GM23338 (cell line): ENCODE measurements around the gene CDK4.

Experiments
- CREB1 ChIP-seq: fragments of 250-450 bp; sonication (Bioruptor Pico); IDR thresholded peaks from 2 replicates; pipeline ENCODE4 v1.5.0; 2020; ENCODE audit warnings: low read depth, mild to moderate bottlenecking, moderate library complexity
- CTCF ChIP-seq, 2 experiments: fragments of 200-600 bp in 1 of 2; sonication (generic) in 1 of 2; conservative IDR thresholded peaks; 2 replicates each; pipeline versions ENCODE4 v1.5.1 to v1.6.1; 2016 to 2017; ENCODE audit warnings: antibody characterized with exemption in 2 of 2, low read depth in 2 of 2, mild to moderate bottlenecking in 2 of 2, moderate library complexity in 1 of 2
- ETS1 ChIP-seq: IDR thresholded peaks from 2 replicates; pipeline ENCODE4 v1.6.1; 2016; ENCODE audit warnings: antibody characterized with exemption
- EZH2 ChIP-seq: fragments of 200-600 bp; sonication (generic); IDR thresholded peaks from one replicate; pipeline ENCODE4 v1.8.0; 2017; ENCODE audit warnings: antibody characterized with exemption, mild to moderate bottlenecking, low read depth; ENCODE audit not compliant: unreplicated experiment
- EZH2phosphoT487 ChIP-seq: fragments of 200-600 bp; sonication (generic); IDR thresholded peaks from one replicate; pipeline ENCODE4 v1.8.1; 2018; ENCODE audit warnings: antibody characterized with exemption; ENCODE audit not compliant: unreplicated experiment
- JUNB ChIP-seq: IDR thresholded peaks from one replicate; pipeline ENCODE4 v1.6.1; 2016; ENCODE audit warnings: antibody characterized with exemption; ENCODE audit not compliant: unreplicated experiment
- POLR2AphosphoS5 ChIP-seq: IDR thresholded peaks from 2 replicates; pipeline ENCODE4 v1.6.1; 2016; ENCODE audit warnings: antibody characterized with exemption, low read depth
- ZNF114 ChIP-seq: fragments of 250-450 bp; sonication (Bioruptor Pico); IDR thresholded peaks from 2 replicates; pipeline ENCODE4 v1.5.0; 2020; ENCODE audit warnings: mild to moderate bottlenecking, moderate library complexity
- ZNF331 ChIP-seq: fragments of 250-450 bp; sonication (Bioruptor Pico); IDR thresholded peaks from 2 replicates; pipeline ENCODE4 v1.5.0; 2020; ENCODE audit warnings: low read depth, mild to moderate bottlenecking, moderate library complexity

GRCh38 chr12:57739387-57739786 is 12.7 kb downstream of the CDK4 start:
- TF ChIP-seq CTCF (conservative IDR thresholded peaks at IDR 0.05; ENCODE audit: low read depth in 2 of 2), result no peak
- no peak for TF ChIP-seq ETS1
- no peak for TF ChIP-seq POLR2AphosphoS5
- no peak for TF ChIP-seq EZH2
- TF ChIP-seq ZNF114, result no peak
- TF ChIP-seq EZH2phosphoT487, result no peak
- TF ChIP-seq ZNF331 (CRISPR knock-in tag), result no peak
- no peak for TF ChIP-seq CREB1 (CRISPR knock-in tag)
- TF ChIP-seq JUNB, result no peak
